LNCAP (cell line): Measurements from ENCODE around the gene ATP10D.

Experiments used
- TF ChIP-seq, protein P1 (sequence below): fragments of 450-650 bp; IDR thresholded peaks from 2 replicates; pipeline ENCODE4 v1.5.1; 2017; ENCODE audit warnings: mild to moderate bottlenecking

ATP10D gene

DNA sequence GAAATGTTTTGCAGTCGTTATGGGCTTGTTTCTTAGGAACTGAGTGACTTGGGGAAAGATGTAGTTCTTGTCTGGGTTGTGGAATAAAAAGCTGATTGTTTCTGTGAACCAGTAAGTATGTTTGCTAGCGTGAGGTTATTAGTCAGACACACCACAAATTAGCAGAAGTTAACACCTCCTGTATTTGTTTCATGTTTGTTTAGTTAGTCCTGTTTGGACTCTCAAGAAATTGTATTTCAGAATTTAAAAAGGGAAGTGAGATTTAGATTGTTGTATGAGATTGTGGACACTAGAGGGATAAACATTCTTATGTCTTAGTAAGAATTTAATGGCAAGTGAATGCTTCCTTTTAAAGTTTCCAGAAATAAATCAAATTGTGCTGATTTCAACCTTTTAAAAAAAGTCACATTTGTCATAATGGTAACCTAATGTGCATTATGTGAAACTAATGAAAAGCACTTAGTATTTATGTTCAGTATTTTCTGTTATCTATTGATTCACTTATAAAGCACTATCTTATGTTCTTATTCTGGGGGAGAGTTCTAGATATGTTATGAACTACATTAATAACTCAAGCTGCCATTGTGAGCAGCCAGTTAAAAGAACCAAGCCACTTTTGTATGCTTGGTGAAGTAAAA lies 25.6 kb downstream of the ATP10D start:
- TF ChIP-seq, protein P1, sequence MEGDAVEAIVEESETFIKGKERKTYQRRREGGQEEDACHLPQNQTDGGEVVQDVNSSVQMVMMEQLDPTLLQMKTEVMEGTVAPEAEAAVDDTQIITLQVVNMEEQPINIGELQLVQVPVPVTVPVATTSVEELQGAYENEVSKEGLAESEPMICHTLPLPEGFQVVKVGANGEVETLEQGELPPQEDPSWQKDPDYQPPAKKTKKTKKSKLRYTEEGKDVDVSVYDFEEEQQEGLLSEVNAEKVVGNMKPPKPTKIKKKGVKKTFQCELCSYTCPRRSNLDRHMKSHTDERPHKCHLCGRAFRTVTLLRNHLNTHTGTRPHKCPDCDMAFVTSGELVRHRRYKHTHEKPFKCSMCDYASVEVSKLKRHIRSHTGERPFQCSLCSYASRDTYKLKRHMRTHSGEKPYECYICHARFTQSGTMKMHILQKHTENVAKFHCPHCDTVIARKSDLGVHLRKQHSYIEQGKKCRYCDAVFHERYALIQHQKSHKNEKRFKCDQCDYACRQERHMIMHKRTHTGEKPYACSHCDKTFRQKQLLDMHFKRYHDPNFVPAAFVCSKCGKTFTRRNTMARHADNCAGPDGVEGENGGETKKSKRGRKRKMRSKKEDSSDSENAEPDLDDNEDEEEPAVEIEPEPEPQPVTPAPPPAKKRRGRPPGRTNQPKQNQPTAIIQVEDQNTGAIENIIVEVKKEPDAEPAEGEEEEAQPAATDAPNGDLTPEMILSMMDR, result no peak; the same call in none of the 2 replicates

- TF ChIP-seq, protein P1, result no peak
Observed at GRCh38 chr4:47513461-47513860, 28.4 kb downstream of the ATP10D start.

DNA sequence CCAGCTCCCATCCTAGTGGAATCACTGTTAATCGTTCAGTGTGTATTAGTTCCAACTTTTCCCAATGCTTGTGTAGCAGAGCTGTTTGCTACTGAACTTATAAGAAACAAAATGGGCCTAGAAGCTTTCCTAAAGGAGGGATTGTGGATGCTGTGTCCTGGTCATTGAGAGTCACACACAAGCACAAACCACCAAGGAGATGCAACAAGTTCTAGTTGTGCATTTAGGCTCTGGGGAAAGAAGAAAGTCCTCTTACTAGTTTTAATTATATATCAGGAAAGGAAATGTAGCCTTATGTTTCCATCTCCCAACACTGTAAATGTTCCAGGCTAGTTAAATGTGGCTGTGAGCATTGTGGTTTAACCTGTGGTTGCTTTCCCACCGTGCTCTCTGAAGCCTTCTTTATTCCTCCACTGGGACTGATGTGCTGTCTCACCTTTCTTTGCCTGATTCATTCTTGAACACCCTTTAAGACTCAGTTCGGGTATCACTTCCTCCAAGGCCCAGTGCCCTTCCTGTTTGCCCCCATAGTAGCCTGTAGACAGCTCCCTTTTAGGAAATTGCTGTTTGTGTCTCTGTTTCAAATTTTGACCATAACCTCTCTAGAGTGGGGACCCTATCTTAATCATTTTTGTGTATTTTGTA lies 34.3 kb downstream of the ATP10D start:
- TF ChIP-seq, protein P1, result no peak

- TF ChIP-seq, protein P1, result no peak
Observed at GRCh38 chr4:47525154-47525819, 40.2 kb downstream of the ATP10D start.

DNA sequence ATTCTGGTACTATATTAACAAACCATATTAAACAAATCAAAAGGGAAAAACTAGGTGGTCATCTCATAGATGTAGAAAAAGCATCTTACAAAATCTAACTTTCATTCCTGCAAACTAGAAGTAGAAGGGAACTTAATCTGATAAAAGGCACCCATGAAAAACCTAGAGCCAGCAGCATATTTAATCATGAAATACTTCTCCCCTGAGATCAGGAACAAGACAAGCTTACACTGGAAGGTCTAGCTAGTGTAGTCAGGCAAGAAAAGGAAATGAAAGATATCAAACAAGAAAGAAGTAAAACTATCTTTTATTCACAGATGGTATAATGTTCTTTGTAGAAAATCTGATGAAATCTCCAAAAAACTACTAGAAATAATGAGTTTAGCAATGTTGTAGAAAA lies 41.2 kb downstream of the ATP10D start:
- TF ChIP-seq, protein P1, result no peak

DNA sequence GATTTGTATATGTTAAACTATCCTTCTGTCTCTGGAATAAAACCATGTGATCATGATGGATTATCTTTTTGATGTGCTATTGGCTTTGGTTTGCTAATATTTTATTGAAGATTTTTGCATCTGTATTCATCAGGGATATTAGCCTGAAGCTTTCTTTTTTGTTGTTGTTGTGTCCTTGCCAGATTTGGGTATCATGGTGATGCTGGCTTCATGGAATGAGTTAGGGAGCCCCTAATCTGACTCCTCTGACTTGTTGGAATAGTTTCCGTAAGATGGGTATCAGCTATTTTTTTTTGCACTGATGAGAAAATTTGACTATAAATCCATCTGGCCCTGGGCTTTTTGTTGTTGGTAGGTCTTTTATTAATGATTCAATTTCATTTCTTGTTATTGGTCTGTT lies 45.7 kb downstream of the ATP10D start:
- TF ChIP-seq, protein P1, result no peak

- TF ChIP-seq, protein P1, result no peak
Observed at GRCh38 chr4:47531241-47531953, 46.3 kb downstream of the ATP10D start.
